GM06990 (cell line): ENCODE results near the gene SPATC1L.
A peak's percentile ranks its signal among the peaks of the same experiment; 100 is the strongest.
"Not testable (repeated sequence)": the region's sequence is repeated elsewhere in the genome, so short reads cannot be mapped to it uniquely, and the experiment has no call there.

Source experiments
- DNase-seq: peaks from one replicate; pipeline ENCODE4 v3.0.0-alpha.2; 2011; ENCODE audit not compliant: insufficient read length; ENCODE audit errors: extremely low read depth
- H3K27me3 ChIP-seq: replicated peaks from 2 replicates; pipeline ENCODE4 v1.6.0; 2011; ENCODE audit warnings: low read length; ENCODE audit not compliant: control insufficient read depth, insufficient read depth
- H3K36me3 ChIP-seq: 2 replicates; pipeline ENCODE4 v1.5.1; 2011; ENCODE audit warnings: low read length; ENCODE audit not compliant: control insufficient read depth, insufficient read depth
- H3K4me3 ChIP-seq: replicated peaks from 2 replicates; pipeline ENCODE4 v1.5.1; 2011; ENCODE audit warnings: low read depth, mild to moderate bottlenecking, control low read depth, low read length
- CTCF ChIP-seq: IDR thresholded peaks from 2 replicates; pipeline ENCODE4 v1.5.1; 2011; ENCODE audit warnings: low read length, control low read depth, mild to moderate bottlenecking, inconsistent platforms; ENCODE audit not compliant: insufficient read depth, poor library complexity, severe bottlenecking

The SPATC1L gene

GRCh38 chr21:46185716-46186115 is 1.5 kb upstream of the SPATC1L start:
- H3K36me3 ChIP-seq: no peaks in the 10 kb centered on the region; the same call in 1 of the 2 replicates
- H3K27me3 ChIP-seq: no peaks in the 10 kb centered on the region
- no peak for DNase-seq
- H3K4me3 ChIP-seq: no peak overlapping the region
- no peak for TF ChIP-seq CTCF

- TF ChIP-seq CTCF: no peak
- peak overlapping the region; percentile 79 for H3K4me3 ChIP-seq
- no peaks in the 10 kb centered on the region; the same call in 1 of the 2 replicates for H3K36me3 ChIP-seq
- H3K27me3 ChIP-seq: no peaks in the 10 kb centered on the region
- DNase-seq: peak; percentile 92
Observed at GRCh38 chr21:46184625-46185555, 631 bp upstream of the SPATC1L start.

GRCh38 chr21:46183337-46183909 is 836 bp downstream of the SPATC1L start:
- not testable (repeated sequence) for H3K36me3 ChIP-seq, H3K27me3 ChIP-seq, DNase-seq
- peak overlapping the region; percentile 95 for H3K4me3 ChIP-seq

GRCh38 chr21:46182548-46183336 is 1.5 kb downstream of the SPATC1L start:
- no peaks in the 10 kb centered on the region for H3K27me3 ChIP-seq
- H3K4me3 ChIP-seq: no peak overlapping the region
- TF ChIP-seq CTCF: no peak
- no peak for DNase-seq
- H3K36me3 ChIP-seq: no peaks in the 10 kb centered on the region

- no peaks in the 10 kb centered on the region for H3K36me3 ChIP-seq
- no peak for TF ChIP-seq CTCF
- H3K27me3 ChIP-seq: no peaks in the 10 kb centered on the region
- no peak overlapping the region for H3K4me3 ChIP-seq
- DNase-seq: no peak
Observed at GRCh38 chr21:46181953-46182547, 2.2 kb downstream of the SPATC1L start.
